T-cell (primary cell): Measurements from ENCODE around the gene ARID2. TPM values are rescaled to one million over a fixed set of nuclear protein-coding genes. Genes with fewer than 3 reads are reported as not detected.
A peak's percentile ranks its signal among the peaks of the same experiment; 100 is the strongest.

Experiments
- ATAC-seq, 4 experiments: fragments of 200-7000 bp in 3 of 4; fragments of 150-1000 bp in 1 of 4; cut with Tn5 transposase; replicated peaks in 1 of 4; 1 replicate in 3 of 4; 2 replicates in 1 of 4; pipeline ENCODE4 v1.10.0; 2021; ENCODE audit warnings: moderate library complexity in 3 of 4, mild to moderate bottlenecking in 2 of 4, moderate number of reproducible peaks in 1 of 4
- CTCF ChIA-PET, 2 donors: fragments of 300-600 bp; sonication (Branson Sonifier 250); formaldehyde crosslinking; loops; one replicate each; lab custom pipeline; 2022; ENCODE audit warnings: antibody characterized with exemption in 2 of 2; lab: Charles Lee
- POLR2A ChIA-PET, 2 donors: fragments of 300-600 bp; sonication (Branson Sonifier 250); formaldehyde crosslinking; loops; one replicate each; lab custom pipeline; 2022; ENCODE audit warnings: antibody characterized with exemption in 2 of 2; lab: Charles Lee
- DNase-seq, 35 experiments: peaks; one replicate each; pipeline versions ENCODE4 v3.0.0 to v3.0.0-alpha.2; 2013 to 2023
- H3K27ac ChIP-seq: one replicate; pipeline ENCODE4 v1.5.1; 2013; ENCODE audit warnings: low read length
- H3K27me3 ChIP-seq, 2 experiments: replicated peaks in 1 of 2; 1 replicate in 1 of 2; 2 replicates in 1 of 2; pipeline versions ENCODE4 v1.6.1 to v1.7.0; 2013; ENCODE audit warnings: low read length in 1 of 2, mixed read lengths in 1 of 2; ENCODE audit not compliant: control insufficient read depth in 2 of 2, insufficient read depth in 2 of 2; ENCODE audit errors: extremely low read depth in 1 of 2
- H3K36me3 ChIP-seq, 2 donors: 1 replicate in 1 of 2; 2 replicates in 1 of 2; pipeline versions ENCODE4 v1.6.1 to v1.7.0; 2013; ENCODE audit warnings: low read length in 1 of 2; ENCODE audit not compliant: control insufficient read depth in 2 of 2, insufficient read depth in 1 of 2; ENCODE audit errors: extremely low read depth in 1 of 2
- H3K4me1 ChIP-seq, 2 experiments: 1 replicate in 1 of 2; 2 replicates in 1 of 2; pipeline versions ENCODE4 v1.6.1 to v1.7.0; 2013; ENCODE audit warnings: low read length in 2 of 2, mixed read lengths in 1 of 2; ENCODE audit not compliant: insufficient read depth in 2 of 2, control insufficient read depth in 1 of 2; ENCODE audit errors: extremely low read depth in 1 of 2
- H3K4me3 ChIP-seq, 2 donors: 1 replicate in 1 of 2; 2 replicates in 1 of 2; pipeline versions ENCODE4 v1.5.1 to v1.7.0; 2013; ENCODE audit warnings: mild to moderate bottlenecking in 2 of 2, low read length in 1 of 2, moderate library complexity in 1 of 2; ENCODE audit not compliant: control insufficient read depth in 1 of 2; ENCODE audit errors: extremely low read depth in 1 of 2
- H3K9me3 ChIP-seq: 2 replicates; pipeline ENCODE4 v1.7.0; 2013
- H3K27ac Mint-ChIP-seq, 2 donors: one replicate each; pipeline ENCODE4 v1.8.0; 2020 to 2021; ENCODE audit warnings: mild to moderate bottlenecking in 2 of 2, mixed read lengths in 2 of 2
- H3K27me3 Mint-ChIP-seq, 2 donors: one replicate each; pipeline ENCODE4 v1.8.0; 2021 to 2022; ENCODE audit warnings: mixed read lengths in 2 of 2
- H3K36me3 Mint-ChIP-seq: one replicate; pipeline ENCODE4 v1.8.0; 2021; ENCODE audit warnings: mixed read lengths
- H3K4me1 Mint-ChIP-seq, 3 donors: one replicate each; pipeline ENCODE4 v1.8.0; 2020 to 2022; ENCODE audit warnings: mixed read lengths in 3 of 3, mild to moderate bottlenecking in 1 of 3
- H3K4me3 Mint-ChIP-seq, 3 donors: one replicate each; pipeline ENCODE4 v1.8.0; 2020 to 2022; ENCODE audit warnings: mild to moderate bottlenecking in 3 of 3, mixed read lengths in 3 of 3, moderate library complexity in 3 of 3
- H3K9me3 Mint-ChIP-seq, 3 donors: one replicate each; pipeline ENCODE4 v1.8.0; 2020 to 2022; ENCODE audit warnings: mixed read lengths in 3 of 3
- WGBS: methylation state at CpG from one replicate; pipeline ENCODE4 v1.1.5; 2013; ENCODE audit warnings: missing lambda C conversion rate; ENCODE audit not compliant: insufficient coverage; 5-methylcytosine and 5-hydroxymethylcytosine counted together
- total RNA-seq, 35 experiments: library from RNA in 6 of 35; stranded (reverse) in 6 of 35; fragments of 120-200 nt in 1 of 35; gene quantifications; one replicate each; pipeline versions ENCODE4 v1.2.1 to v1.2.4 and lab custom pipeline; 2013 to 2026

Gene ARID2
- total RNA-seq, 5 donors from 2014 or later (not counting 1 experiment from before 2014, with no cell fraction given), result 40.2 to 67.6 (median 43.7) TPM

DNA sequence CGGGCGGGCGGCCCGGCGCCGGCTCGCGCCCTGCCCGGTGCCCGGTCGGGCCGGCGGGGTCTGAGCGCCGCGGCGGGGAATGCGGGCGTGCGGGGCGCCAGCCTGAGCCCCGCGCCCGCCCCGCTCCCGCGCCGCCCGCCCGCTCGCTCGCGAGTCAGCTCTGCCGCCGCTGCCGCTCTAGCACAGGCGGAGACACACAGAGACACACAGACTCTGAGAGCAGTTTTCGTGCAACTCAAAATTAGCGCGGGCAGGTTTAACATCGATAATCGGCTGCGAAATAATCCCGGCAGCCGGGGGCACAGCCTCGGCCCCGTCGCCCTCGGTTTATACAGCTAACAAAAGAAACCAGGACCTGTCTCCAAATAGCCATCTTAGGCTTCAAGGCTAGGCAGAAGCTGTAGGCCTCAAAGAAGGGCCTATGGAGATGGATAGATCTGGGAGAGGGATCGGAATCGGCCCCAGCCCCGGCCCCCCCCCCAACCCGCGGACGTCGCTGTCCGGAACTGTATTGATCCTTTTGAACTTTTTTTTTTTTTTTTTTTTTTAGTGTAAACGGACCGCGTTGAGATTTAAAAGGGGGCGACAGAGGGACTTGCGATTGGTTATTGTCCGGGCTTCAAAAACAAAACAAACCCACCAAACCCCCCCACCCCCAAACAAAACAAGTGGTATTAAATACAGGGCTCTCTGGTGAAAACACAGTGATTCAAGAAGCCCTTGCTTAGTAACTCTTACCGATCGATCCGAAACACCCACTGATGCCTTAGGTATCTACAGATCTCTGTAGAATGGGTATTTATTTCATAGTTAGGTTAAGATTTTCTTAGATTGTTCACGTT, 1.1 kb downstream of the ARID2 start:
- Histone ChIP-seq H3K36me3 (no peaks in the 10 kb centered on the region), H3K27ac (peak overlapping the region; percentile 93), H3K4me3 (peak overlapping the region; percentile 67 to 85), H3K4me1 (peaks cover 8 to 30% of the 10 kb centered on the region in 2 experiments), H3K9me3 (no peaks in the 10 kb centered on the region), H3K27me3 (no peaks in the 10 kb centered on the region)
- peaks cover 3% of the 10 kb centered on the region for H3K36me3 Mint-ChIP-seq
- DNase-seq (peak; percentile 45 to 78 (median 61)), ATAC-seq (peak in 3 of 4 experiments; percentile 5 to 9 (median 6))
- ChIA-PET POLR2A (interaction anchor here (0.6 to 1.0 kb wide), 4 partner anchors 26 to 76 kb away, joined by 3 to 10 read pairs (median 4); no protein-coding TSS in a partner anchor), CTCF (interaction anchor here (0.6 to 10.0 kb wide), 4 partner anchors 11 to 187 kb away, joined by 3 to 109 read pairs (median 6); no protein-coding TSS in a partner anchor)
- no peaks in the 10 kb centered on the region for H3K9me3 Mint-ChIP-seq
- H3K4me3 Mint-ChIP-seq, result peak overlapping the region; percentile 85 to 95 (median 85)
- peaks cover 37 to 46% (median 38%) of the 10 kb centered on the region in 3 donors for H3K4me1 Mint-ChIP-seq
- WGBS, result under 1% methylated on average over 52 of the region's 67 CpGs
- H3K27me3 Mint-ChIP-seq, result no peaks in the 10 kb centered on the region
- peak overlapping the region; percentile 90 to 91 for H3K27ac Mint-ChIP-seq

DNA sequence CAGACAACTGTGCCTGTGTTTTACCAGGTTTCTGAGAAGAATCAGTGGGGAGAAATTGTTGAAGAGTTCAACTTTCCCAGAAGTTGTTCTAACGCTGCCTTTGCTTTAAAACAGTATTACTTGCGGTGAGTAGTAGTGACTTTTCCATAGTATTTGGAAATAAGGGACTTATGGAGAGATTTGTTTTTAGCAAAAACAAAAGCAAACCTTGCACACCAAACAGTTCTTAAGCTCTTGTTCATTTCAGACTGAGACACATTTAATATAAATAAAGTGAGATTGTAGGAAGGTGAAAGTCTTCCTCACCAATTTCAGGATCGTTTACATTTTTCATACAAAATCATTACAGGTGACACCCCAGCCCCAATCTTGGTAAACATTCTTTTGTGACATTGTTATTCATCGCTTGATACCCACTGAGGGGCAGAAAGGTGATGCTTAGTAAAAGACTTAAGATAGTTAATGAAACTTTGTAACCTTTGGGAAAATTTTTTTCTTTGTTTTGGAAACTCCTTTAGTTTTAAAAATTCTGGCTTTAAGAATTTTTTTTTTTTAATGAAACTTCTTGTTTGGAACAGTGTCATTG, 1.8 kb downstream of the ARID2 start:
- CTCF ChIA-PET, result interaction anchor here in 1 of 2 donors (10.0 kb wide), 1 partner anchor 13 kb away, joined by 109 read pairs; no protein-coding TSS in a partner anchor
- peaks cover 3% of the 10 kb centered on the region for H3K36me3 Mint-ChIP-seq
- H3K9me3 ChIP-seq, result no peaks in the 10 kb centered on the region
- WGBS, result 0% methylated on average over 1 of the region's 4 CpGs
- peaks cover 39 to 47% (median 41%) of the 10 kb centered on the region in 3 donors for H3K4me1 Mint-ChIP-seq
- peak overlapping the region; percentile 90 to 91 for H3K27ac Mint-ChIP-seq
- DNase-seq (peak in 1 of 35 experiments; percentile 22), ATAC-seq (no peak)
- peak overlapping the region; percentile 67 to 85 for H3K4me3 ChIP-seq
- H3K27me3 ChIP-seq, result no peaks in the 10 kb centered on the region
- POLR2A ChIA-PET, result interaction anchor here in 1 of 2 donors (0.6 kb wide), 1 partner anchor 1683 kb away, joined by 3 read pairs; no protein-coding TSS in a partner anchor
- H3K4me3 Mint-ChIP-seq, result peak overlapping the region; percentile 78 to 85 (median 85)
- H3K4me1 ChIP-seq, result peaks cover 10 to 26% of the 10 kb centered on the region in 2 experiments
- no peaks in the 10 kb centered on the region for H3K27me3 Mint-ChIP-seq
- peak overlapping the region; percentile 91 for H3K27ac ChIP-seq
- no peaks in the 10 kb centered on the region for H3K9me3 Mint-ChIP-seq
- no peaks in the 10 kb centered on the region for H3K36me3 ChIP-seq

DNA sequence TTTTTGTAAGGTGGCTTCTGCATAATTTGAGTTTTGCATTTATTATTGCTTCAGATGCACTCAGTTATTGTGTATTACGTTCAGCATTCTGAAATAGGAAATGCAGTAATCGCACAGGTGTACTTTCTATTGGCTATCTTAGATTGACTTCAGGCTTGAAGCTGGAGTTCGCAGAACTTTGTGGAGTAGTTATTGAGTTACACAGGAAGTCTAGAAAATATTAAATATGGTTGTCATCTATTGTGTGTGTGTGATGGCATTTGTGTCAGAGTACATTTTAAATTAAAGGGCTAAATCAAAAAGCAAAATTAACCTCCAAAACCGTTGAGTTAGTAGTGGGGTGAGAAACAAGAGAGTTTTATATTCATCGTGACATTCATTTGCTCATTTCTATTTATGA, 2.7 kb downstream of the ARID2 start:
- no peak for ATAC-seq
- no peaks in the 10 kb centered on the region for H3K27me3 ChIP-seq
- Mint-ChIP-seq H3K4me1 (peaks cover 49 to 55% (median 51%) of the 10 kb centered on the region in 3 donors), H3K27ac (peak overlapping the region; percentile 92 to 94), H3K9me3 (no peaks in the 10 kb centered on the region), H3K36me3 (peaks cover 12% of the 10 kb centered on the region), H3K27me3 (no peaks in the 10 kb centered on the region), H3K4me3 (peak overlapping the region; percentile 78 to 85 (median 78))
- DNase-seq, result peak in 8 of 35 experiments; percentile 8 to 60 (median 17)
- H3K9me3 ChIP-seq, result no peaks in the 10 kb centered on the region
- peaks cover 0 to 4% of the 10 kb centered on the region in 2 donors for H3K36me3 ChIP-seq
- peak overlapping the region; percentile 91 for H3K27ac ChIP-seq
- CTCF ChIA-PET, result interaction anchor here in 1 of 2 donors (10.0 kb wide), 1 partner anchor 12 kb away, joined by 109 read pairs; no protein-coding TSS in a partner anchor
- peak overlapping the region; percentile 23 to 67 for H3K4me3 ChIP-seq
- WGBS, result 0% methylated on average over 2 of the region's 5 CpGs
- POLR2A ChIA-PET, result no interaction called here
- H3K4me1 ChIP-seq, result peaks cover 10 to 26% of the 10 kb centered on the region in 2 experiments

DNA sequence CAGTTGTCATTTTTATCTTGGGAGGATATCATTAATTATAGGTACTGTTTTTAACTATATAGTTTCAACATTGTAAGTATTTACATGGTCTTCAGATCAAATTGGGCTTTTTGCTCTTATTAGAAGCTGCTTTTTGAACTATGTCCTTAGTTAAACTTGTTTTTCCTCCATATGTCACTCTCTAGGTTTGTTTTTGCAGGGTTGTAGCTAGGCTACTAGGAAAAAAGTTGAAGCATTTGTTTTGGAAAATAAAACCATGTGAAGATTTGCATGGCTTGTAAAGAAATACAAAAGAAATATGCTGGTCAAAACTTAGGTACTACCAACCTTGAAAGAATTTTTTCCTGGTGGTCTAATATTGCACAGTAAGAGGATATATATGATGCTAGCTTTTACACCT, 3.4 kb downstream of the ARID2 start:
- Mint-ChIP-seq H3K27ac (peak overlapping the region; percentile 92 to 94), H3K4me1 (peaks cover 54 to 60% (median 57%) of the 10 kb centered on the region in 3 donors)
- H3K4me3 ChIP-seq, result no peak overlapping the region

DNA sequence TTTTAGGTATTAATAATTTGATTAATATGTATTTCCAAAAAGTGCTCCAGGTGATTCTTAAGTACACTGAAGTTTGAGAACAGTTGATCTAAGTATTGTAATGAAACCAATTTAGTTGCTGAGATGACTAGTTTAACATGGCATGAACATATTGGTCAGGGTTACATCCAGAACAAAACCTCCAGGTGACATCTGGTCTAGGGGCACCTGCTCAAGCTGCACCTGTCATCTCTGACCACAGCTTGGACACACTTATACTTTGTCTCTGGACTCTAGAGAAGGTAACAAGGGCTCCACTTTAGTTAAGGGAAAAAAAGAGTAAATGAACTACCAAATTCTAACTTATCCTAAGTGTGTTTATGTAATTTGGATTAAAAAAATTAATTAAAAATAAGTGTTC, 8.1 kb downstream of the ARID2 start:
- Histone ChIP-seq H3K27me3 (no peaks in the 10 kb centered on the region), H3K4me1 (peaks cover 11 to 12% of the 10 kb centered on the region in 2 experiments), H3K36me3 (peaks cover 0 to 10% of the 10 kb centered on the region in 2 donors), H3K27ac (no peak overlapping the region), H3K4me3 (no peak overlapping the region), H3K9me3 (no peaks in the 10 kb centered on the region)
- POLR2A ChIA-PET, result no interaction called here
- H3K36me3 Mint-ChIP-seq, result peaks cover 24% of the 10 kb centered on the region
- peak overlapping the region; percentile 17 to 48 for H3K27ac Mint-ChIP-seq
- CTCF ChIA-PET, result no interaction called here
- no peaks in the 10 kb centered on the region for H3K9me3 Mint-ChIP-seq
- peaks cover 69 to 77% (median 73%) of the 10 kb centered on the region in 3 donors for H3K4me1 Mint-ChIP-seq
- no peak for ATAC-seq
- H3K4me3 Mint-ChIP-seq, result no peak overlapping the region
- no peaks in the 10 kb centered on the region for H3K27me3 Mint-ChIP-seq
- no peak for DNase-seq

More for the DNA sequence above, 3.4 kb downstream of the ARID2 start:
- peak overlapping the region; percentile 65 to 85 (median 78) for H3K4me3 Mint-ChIP-seq
- ChIA-PET CTCF (interaction anchor here in 1 of 2 donors (10.0 kb wide), 1 partner anchor 12 kb away, joined by 109 read pairs; no protein-coding TSS in a partner anchor), POLR2A (no interaction called here)
- DNase-seq (no peak), ATAC-seq (no peak)
- peaks cover 10 to 26% of the 10 kb centered on the region in 2 experiments for H3K4me1 ChIP-seq
- no peaks in the 10 kb centered on the region for H3K27me3 ChIP-seq
- H3K27me3 Mint-ChIP-seq, result no peaks in the 10 kb centered on the region
- H3K36me3 Mint-ChIP-seq, result peaks cover 14% of the 10 kb centered on the region
- H3K9me3 ChIP-seq, result no peaks in the 10 kb centered on the region
- H3K9me3 Mint-ChIP-seq, result no peaks in the 10 kb centered on the region
- H3K27ac ChIP-seq, result peak overlapping the region; percentile 91
- H3K36me3 ChIP-seq, result peaks cover 0 to 10% of the 10 kb centered on the region in 2 donors

DNA sequence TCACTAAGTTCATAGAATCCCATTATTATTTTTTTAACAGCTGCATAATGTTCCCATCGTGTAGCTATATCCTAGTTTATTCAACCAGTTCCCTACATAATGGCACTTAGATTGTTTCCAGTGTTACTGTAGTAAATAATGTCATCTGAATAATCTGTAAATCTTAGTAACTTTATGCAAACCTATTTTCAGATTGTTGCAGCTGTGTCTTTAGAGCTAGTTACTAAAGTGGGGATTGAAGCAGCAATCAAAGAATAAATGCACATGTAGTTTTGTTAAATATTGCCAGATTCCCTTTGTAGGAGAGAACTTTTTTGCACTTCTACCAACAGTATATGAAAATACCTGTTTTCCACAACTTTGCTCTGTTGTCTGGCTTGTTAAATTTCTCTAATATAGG, 13.1 kb downstream of the ARID2 start:
- H3K4me1 ChIP-seq, result peaks cover 7 to 8% of the 10 kb centered on the region in 2 experiments
- no peaks in the 10 kb centered on the region for H3K9me3 Mint-ChIP-seq
- no peak overlapping the region for H3K27ac Mint-ChIP-seq
- H3K27ac ChIP-seq, result no peak overlapping the region
- ATAC-seq (no peak), DNase-seq (no peak)
- ChIA-PET CTCF (interaction anchor here (0.6 to 8.0 kb wide), 9 partner anchors 13 to 202 kb away, joined by 3 to 109 read pairs (median 4); partner anchors contain the start of gene ARID2 (in 2 of the 2)), POLR2A (interaction anchor here (0.7 to 0.8 kb wide), 2 partner anchors 17 to 239 kb away, joined by 4 to 5 read pairs; no protein-coding TSS in a partner anchor)
- no peak overlapping the region for H3K4me3 Mint-ChIP-seq
- H3K4me3 ChIP-seq, result no peak overlapping the region
- no CpG with 5 or more reads among the region's 1 CpG for WGBS
- H3K36me3 ChIP-seq, result peaks cover 0 to 2% of the 10 kb centered on the region in 2 donors
- peaks cover 15% of the 10 kb centered on the region for H3K36me3 Mint-ChIP-seq
- no peaks in the 10 kb centered on the region for H3K9me3 ChIP-seq
- H3K4me1 Mint-ChIP-seq, result peaks cover 55 to 68% (median 58%) of the 10 kb centered on the region in 3 donors
- no peaks in the 10 kb centered on the region for H3K27me3 Mint-ChIP-seq
- H3K27me3 ChIP-seq, result no peaks in the 10 kb centered on the region
